HG03439 (cell line): Measurements from ENCODE around the gene DLGAP4.
"Not testable (repeated sequence)": the region's sequence is repeated elsewhere in the genome, so short reads cannot be mapped to it uniquely, and the experiment has no call there.

Source experiments
- ATAC-seq: cut with Tn5 transposase; IDR thresholded peaks from one replicate; pipeline ENCODE4 v1.9.1; 2021; ENCODE audit warnings: mild to moderate bottlenecking, moderate library complexity; ENCODE audit not compliant: unreplicated experiment

The DLGAP4 gene

DNA sequence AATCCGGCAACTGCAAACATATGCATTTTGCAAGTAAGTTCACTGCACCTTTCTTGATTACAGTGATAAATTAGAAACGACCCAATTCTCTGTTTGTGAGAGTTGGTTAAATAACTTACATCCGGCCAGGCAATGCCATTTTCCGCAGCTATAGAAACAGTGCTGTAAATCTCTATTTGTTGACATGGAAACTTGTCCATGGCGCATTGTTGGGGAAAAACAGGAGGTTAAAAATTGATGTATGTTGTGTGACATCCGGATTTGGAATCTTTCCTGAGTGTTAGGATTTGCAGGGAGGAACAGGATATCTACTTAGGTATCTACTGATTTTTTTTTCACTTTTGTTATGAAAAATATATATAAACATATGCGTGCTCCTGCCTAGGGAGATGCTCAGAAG, 66.5 kb downstream of the DLGAP4 start:
- no peak for ATAC-seq

GRCh38 chr20:36373089-36373488, 67.0 kb downstream of the DLGAP4 start:
- ATAC-seq: no peak

- ATAC-seq: no peak
Measured at GRCh38 chr20:36374995-36375394, 68.9 kb downstream of the DLGAP4 start.

DNA sequence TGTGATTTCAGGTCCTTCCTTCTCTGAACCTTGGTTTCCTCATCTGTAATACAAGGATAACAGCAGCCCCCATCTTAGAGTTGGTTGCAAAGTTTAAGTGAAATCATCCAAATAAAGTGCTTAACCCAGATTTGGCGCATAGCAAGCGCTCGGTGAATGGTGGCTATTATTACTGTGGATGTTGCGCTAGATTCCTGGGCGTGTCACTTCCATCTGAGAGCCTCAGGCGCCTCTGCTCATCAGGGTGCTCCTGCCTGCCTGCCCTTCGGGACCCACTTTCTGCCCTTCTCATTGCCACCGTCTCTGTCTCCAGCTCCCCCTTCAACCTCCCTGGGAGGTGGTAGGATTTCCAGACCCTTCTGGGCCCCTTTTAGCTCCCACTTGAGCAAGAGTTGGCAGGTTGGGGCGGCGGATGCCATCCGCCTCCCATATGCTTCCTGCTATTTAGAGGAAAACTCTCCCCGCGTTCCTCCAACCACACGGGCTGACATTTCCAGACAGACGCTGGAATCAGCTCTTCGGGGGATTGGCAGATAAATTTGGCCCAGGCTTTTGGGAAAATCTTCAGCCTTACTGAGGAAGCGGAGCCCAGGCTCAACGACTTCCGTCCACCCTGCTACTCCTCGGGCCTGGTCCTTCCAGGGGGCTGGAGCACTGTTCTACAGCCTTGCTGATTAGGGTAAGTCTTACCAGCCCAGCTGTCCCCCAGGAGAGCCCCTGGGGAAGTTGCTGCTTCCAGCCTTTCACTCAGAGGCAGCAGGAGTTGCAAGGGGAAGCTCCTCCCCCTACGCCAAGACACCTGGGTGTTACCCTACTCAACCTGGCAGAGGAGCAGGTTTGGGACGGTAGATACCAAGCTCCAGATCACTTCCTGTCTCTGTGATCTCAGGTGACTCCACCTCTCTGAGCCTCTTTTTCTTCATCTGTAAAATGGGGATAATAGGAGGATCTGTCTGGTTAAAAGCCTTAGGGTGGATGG, 71.5 kb downstream of the DLGAP4 start:
- ATAC-seq: no peak

DNA sequence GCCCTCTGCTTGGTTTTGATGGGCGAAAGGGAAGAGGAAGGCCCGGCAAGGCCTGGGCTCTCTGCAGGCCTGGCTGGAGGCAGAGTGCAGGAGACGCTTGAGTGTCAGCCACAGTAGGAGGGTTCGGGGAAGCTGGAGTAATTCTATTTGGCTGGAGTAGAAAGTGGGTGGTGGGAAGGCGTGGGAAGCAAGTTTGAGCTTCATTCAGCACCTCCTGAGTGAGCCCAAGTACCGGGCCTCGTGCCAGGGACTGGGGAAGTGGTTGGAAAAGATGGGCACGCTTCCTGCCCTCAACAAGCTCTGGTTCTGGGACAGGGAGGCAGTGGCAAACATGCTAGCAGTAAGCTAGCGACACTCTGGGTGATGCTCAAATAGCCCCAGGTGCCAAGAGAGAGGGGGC, 72.5 kb downstream of the DLGAP4 start:
- no peak for ATAC-seq

DNA sequence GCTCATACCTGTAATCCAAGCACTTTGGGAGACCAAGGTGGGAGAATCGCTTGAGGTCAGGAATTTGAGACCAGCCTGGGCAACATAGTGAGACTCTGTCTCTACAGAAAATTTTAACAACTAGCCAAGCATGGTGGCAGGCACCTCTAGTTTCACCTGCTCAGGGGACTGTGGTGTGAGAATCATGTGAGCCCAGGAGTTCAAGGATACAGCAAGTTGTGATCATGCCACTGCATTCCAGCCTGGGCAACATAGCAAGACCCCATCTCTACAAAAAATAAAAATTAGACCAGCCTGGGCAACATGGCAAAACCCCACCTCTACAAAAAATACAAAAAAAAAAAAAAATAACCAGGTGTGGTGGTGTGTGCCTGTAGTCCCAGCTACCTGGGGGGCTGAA, 73.8 kb downstream of the DLGAP4 start:
- not testable (repeated sequence) for ATAC-seq

DNA sequence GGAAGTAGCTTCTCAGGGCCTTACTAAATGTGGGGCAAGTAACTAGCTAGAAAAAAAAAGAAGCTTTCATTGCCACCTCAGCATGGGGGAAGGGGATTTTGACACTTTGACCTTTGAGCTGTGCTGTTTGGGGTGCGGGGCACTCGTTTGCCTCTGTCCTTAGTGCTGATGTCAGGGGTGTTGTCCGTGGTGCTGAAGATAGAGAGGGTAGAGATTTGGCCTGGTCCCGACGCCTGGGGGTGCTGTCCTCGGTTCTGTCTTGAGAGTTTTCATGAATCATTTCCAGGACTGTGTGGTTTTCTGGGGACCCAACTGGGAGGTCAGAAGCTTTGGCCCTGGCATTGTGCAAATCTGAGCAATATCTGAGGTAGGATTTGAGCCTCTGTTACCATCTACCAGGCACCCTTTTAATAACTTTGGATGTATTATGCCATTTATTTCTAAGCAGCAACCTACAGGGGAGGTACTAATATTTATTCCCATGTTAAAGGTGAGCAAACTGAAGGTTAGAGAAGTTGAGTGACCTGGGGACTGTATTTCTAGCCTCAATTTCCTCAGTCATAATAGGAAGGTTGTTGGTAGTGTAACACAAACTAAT, 78.0 kb downstream of the DLGAP4 start:
- no peak for ATAC-seq

DNA sequence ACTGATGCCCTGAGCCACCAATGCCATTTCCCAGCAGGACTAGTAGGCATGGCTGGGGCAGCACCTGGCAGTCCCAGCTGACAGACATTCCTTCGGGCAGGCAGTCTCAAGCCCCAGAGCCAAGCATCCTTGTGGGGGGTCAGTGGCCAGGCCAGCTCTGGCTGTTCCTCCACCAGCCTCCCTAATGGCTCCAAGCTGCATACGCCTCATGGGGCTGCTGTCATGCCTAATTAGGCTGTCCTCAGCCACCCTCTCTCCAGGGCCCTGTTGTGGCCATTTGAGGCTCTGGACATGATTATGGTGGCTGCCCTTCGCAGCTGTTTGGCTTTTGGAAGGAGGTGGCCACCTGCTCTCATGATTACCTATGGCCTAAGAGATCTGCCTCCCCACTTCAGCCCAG, 79.4 kb downstream of the DLGAP4 start:
- ATAC-seq: no peak

DNA sequence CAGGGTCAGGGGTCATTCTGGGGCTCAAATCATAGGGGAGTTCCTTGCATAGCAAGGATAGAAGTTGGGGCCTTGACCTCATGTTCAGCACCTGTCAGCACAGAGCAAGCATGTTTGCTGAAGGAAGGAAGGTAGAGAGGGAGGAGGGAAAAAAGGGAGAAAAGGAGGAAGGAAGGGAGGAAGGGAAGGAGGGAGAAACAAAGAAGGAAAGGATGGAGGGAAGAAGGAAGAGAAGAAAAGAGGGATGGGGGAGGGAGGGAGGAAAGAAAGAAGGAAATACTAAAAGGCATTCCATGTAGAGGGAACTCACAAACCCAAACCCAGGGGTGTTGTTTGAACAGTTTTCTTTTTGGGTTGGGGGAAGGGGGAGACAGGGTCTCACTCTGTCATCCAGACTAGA, 80.1 kb downstream of the DLGAP4 start:
- ATAC-seq: no peak

- no peak for ATAC-seq
Measured at GRCh38 chr20:36390269-36390668, 84.1 kb downstream of the DLGAP4 start.

DNA sequence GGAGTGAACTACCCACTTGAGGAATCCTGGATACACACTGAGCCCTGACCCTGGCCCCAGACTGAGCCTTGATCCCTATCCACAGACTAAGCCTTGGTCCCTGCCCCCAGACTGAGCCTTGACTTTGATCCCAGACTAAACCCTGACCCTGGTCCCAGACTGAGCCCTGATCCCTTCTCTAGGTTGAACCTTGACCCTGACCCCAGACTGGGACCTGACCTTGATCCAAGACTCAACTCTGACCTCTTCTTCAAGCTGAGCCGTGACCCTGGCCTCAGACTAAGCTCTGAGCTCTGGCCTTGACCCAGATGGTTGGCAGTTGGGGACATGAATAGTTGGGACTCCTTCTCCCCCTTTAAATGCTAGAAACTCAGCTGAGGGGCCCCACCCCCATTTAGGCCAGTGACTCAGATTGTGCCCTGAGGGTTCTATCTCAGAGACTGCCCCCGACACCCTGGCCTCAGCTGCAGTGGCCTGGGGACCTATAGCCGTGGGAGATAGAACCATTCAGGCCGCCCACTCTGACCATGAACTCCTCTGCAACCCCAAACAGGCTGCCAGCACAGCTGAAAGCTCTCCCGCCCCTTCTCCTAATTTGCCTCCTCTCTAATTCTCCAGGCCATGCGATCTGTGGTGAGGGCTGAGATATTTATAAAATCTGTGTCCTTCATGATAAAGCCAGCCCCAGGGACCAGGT, 84.7 kb downstream of the DLGAP4 start:
- ATAC-seq: no peak

GRCh38 chr20:36391456-36391855, 85.3 kb downstream of the DLGAP4 start:
- ATAC-seq: no peak

GRCh38 chr20:36391955-36392354, 85.8 kb downstream of the DLGAP4 start:
- ATAC-seq: no peak

DNA sequence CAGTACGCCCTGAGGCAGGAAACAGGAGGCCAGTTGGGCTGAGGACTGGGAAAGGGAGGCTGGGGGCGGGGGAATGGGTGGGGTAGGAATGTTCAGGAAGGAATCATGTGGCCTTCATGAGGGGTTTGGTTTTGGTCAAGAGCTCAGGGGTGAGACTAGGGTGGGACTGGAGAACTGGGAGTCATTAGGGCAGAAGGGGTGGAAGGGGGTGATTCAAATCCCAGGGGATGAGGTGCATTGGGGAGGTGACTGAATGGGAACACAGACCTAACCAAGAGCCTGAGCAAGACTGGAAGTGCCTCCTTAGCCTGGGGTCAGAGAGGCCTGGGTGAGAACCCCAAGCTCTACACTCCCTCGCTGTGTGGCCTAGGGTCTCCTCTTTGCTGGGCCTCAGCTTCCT, 86.8 kb downstream of the DLGAP4 start:
- ATAC-seq: no peak

DNA sequence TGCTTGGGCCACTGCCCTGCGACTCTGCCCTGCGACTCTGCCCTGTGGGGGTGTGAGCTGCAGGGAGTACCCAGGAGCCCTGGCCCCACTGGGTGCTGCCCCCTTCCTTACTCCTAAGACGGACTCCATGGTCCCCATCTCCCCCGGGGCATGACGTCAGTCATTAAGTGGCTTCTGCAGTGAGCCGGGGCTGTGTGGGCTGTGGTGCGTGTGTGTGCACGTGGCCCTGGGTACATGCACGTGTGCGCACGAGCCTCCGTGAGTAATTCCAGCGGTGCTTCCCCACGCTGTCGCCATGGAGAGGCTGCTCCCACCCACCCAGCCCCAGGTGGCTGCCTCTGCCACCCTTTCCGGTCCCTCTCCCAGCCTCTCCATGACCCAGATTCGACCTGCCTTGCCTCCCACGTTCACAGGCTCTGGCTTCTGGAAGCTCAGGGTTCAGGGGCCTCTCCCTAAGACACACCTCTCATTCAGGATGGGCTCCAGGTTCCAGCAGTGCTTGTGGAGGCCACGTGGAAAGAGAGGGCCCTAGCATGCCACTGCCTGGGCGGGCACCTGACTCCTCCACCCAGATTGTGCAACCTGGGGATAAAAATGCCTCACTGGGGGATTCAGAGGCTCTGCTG, 88.3 kb downstream of the DLGAP4 start:
- no peak for ATAC-seq

GRCh38 chr20:36396340-36396739, 90.2 kb downstream of the DLGAP4 start:
- no peak for ATAC-seq

DNA sequence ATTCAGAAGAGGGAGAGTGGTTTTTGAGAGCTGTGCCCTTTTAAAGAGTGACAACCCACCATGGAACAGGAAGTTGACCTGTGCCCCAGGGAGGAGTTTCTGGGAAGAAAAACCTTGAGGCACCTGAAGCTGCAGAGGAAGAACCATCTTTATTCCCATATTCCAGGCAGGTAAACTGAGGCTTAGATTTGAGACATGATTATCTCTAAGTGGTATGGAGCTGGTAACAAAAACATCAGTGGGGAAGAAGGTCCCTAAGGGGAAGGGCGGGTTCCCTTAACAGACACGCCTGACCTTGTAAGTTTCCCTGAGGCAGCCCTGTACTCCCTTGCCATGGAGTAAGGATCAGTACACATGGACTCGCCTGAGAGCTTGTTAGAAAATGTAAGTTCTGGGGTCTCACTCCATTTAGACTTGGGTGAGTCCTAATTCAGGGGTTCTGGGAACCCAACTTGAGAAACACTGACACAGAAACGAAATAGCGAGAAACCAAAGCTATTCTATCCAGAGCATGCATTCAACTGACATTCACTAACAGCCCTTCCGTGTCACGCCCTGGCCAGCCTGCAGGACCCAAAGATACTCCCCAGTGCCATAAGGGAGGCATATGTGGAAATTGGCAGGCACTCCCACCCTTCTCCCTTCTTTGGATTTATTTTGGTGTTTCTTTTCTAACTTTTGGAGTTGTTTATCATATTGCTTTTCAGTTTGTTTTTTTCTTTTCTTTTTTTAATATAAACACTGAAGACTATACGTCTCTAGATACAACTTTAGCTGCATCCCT, 90.9 kb downstream of the DLGAP4 start:
- no peak for ATAC-seq

GRCh38 chr20:36398515-36398914, 92.4 kb downstream of the DLGAP4 start:
- ATAC-seq: no peak

GRCh38 chr20:36399147-36399968, 93.2 kb downstream of the DLGAP4 start:
- ATAC-seq: no peak
